ENCODE results near the gene DEFB127. TPM values are rescaled to one million over a fixed set of nuclear protein-coding genes. Genes with fewer than 3 reads are reported as not detected.

Gene DEFB127
- total RNA-seq: not detected in 2 replicates

GRCh38 chr20:157154-157553 lies at the start of gene DEFB127:
Gene DEFB127, plus strand, starts transcription at chr20:157454. Its CDS starts 91 bp downstream, at chr20:157545.

DNA sequence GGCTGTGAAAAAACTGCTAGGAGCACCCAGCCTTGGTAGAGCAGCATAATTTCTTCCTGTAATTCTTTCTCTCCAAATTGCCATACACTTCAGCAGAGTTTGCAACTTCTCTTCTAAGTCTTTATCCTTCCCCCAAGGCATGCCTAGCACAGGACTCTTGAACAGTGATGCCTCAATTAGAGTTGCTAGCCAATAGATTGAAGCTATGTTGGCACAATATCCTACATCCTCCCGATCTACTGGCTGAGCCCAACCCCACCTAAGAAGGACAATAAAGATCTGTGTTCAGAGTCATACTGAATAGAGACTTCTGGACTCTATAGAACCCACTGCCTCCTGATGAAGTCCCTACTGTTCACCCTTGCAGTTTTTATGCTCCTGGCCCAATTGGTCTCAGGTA lies 15.0 kb upstream of the DEFB127 start, which contains the start of gene DEFB126:
Gene DEFB126, plus strand, starts transcription at position 301 of the 400 bp plus-strand sequence. Its CDS starts 39 bp downstream, at position 340.

DNA sequence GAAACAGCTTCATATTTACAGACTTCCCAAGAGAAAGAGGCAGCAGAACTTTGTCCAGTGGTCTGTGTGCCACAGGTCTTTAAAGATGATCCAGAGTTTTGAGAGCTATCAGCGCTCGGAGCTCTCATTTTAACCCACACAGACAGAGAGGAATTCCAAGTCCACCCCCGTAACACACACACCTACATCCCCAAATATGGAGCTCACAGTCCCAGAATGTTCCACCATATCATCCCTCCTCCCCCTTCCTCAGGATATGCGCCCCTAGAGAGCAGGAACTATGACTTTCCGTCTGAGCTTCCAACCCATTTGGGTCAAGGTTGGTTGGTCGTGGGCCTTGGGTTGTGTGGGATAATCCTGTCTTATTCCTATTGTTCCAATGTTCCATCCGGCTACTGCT lies 32.4 kb downstream of the DEFB127 start, which contains the start of gene DEFB128:
Gene DEFB128, minus strand, starts transcription at position 101 of the 400 bp plus-strand sequence. Its CDS starts 88 bp downstream, at position 13.

Other genes starting within 250 kb of the DEFB127 start
- not detected in 2 replicates for gene DEFB125, start 69.8 kb upstream of the DEFB127 start, total RNA-seq
- not detected in 2 replicates for gene DEFB126, start 14.9 kb upstream of the DEFB127 start, total RNA-seq
- not detected in 2 replicates for gene DEFB128, start 32.3 kb downstream of the DEFB127 start, total RNA-seq
- not detected in 2 replicates for gene DEFB129, start 69.8 kb downstream of the DEFB127 start, total RNA-seq
- gene DEFB132, start 100.3 kb downstream of the DEFB127 start, total RNA-seq: not detected in 2 replicates
- 2.4 and 2.6 TPM in 2 replicates for gene C20orf96, start 133.3 kb downstream of the DEFB127 start, total RNA-seq
- gene ZCCHC3, start 140.1 kb downstream of the DEFB127 start, total RNA-seq: 9.0 and 11.6 TPM in 2 replicates
- gene SOX12, start 168.1 kb downstream of the DEFB127 start, total RNA-seq: 2.1 and 3.1 TPM in 2 replicates
- 14.5 and 18.2 TPM in 2 replicates for gene NRSN2, start 189.7 kb downstream of the DEFB127 start, total RNA-seq
- gene TRIB3, start 223.3 kb downstream of the DEFB127 start, total RNA-seq: 35.8 and 82.1 TPM in 2 replicates